Fibroblast of lung (primary cell): ENCODE data around the gene PRDM16.

Experiments
- EZH2 ChIP-seq: IDR thresholded peaks from 2 replicates; pipeline ENCODE4 v1.5.1; 2012; ENCODE audit warnings: low read length, control low read depth, mild to moderate bottlenecking; ENCODE audit errors: missing control alignments
- TF ChIP-seq, protein P1 (sequence below), 2 donors: IDR thresholded peaks in 1 of 2; conservative IDR thresholded peaks in 1 of 2; 1 replicate in 1 of 2; 2 replicates in 1 of 2; pipeline ENCODE4 v1.5.1; 2011 to 2012; ENCODE audit warnings: low read length in 2 of 2, control low read depth in 1 of 2, inconsistent platforms in 1 of 2, low read depth in 1 of 2, mild to moderate bottlenecking in 1 of 2

GRCh38 chr1:3285106-3285740, 216.2 kb downstream of the PRDM16 start:
- TF ChIP-seq, protein P1, sequence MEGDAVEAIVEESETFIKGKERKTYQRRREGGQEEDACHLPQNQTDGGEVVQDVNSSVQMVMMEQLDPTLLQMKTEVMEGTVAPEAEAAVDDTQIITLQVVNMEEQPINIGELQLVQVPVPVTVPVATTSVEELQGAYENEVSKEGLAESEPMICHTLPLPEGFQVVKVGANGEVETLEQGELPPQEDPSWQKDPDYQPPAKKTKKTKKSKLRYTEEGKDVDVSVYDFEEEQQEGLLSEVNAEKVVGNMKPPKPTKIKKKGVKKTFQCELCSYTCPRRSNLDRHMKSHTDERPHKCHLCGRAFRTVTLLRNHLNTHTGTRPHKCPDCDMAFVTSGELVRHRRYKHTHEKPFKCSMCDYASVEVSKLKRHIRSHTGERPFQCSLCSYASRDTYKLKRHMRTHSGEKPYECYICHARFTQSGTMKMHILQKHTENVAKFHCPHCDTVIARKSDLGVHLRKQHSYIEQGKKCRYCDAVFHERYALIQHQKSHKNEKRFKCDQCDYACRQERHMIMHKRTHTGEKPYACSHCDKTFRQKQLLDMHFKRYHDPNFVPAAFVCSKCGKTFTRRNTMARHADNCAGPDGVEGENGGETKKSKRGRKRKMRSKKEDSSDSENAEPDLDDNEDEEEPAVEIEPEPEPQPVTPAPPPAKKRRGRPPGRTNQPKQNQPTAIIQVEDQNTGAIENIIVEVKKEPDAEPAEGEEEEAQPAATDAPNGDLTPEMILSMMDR (conservative IDR thresholded peaks at IDR 0.05 in 1 of 2, IDR thresholded peaks at IDR 0.05 in 1 of 2; ENCODE audit: low read depth in 1 of 2, low read length in 2 of 2), result no peak
- TF ChIP-seq EZH2, result no peak
